Stomach (tissue), 19 donors: ENCODE results near the gene IER5L. TPM values are rescaled to one million over a fixed set of nuclear protein-coding genes. Genes with fewer than 3 reads are reported as not detected.

ENCODE experiments used
- DNase-seq, 2 donors: peaks; one replicate each; pipeline versions ENCODE4 v3.0.0 to v3.0.0-alpha.2; 2013 to 2019
- H3K27ac ChIP-seq, 5 donors: fragments of 200-600 bp in 4 of 5; sonication (generic) in 4 of 5; one replicate each; pipeline ENCODE4 v1.5.1; 2013 to 2019; ENCODE audit warnings: mild to moderate bottlenecking in 1 of 5, moderate library complexity in 1 of 5
- H3K27me3 ChIP-seq, 3 donors: fragments of 200-600 bp; sonication (generic); one replicate each; pipeline ENCODE4 v1.5.1; 2017 to 2019; ENCODE audit warnings: mixed run types in 1 of 3
- H3K36me3 ChIP-seq, 4 donors: fragments of 200-600 bp; sonication (generic); 1 replicate in 3 of 4; 2 replicates in 1 of 4; pipeline ENCODE4 v1.5.1; 2016 to 2019
- H3K4me1 ChIP-seq, 4 donors: fragments of 200-600 bp; sonication (generic); one replicate each; pipeline ENCODE4 v1.5.1; 2016 to 2019
- H3K4me3 ChIP-seq, 4 donors: fragments of 200-600 bp; sonication (generic) in 3 of 4; one replicate each; pipeline ENCODE4 v1.5.1; 2016 to 2019; ENCODE audit warnings: mild to moderate bottlenecking in 1 of 4
- H3K9me3 ChIP-seq, 4 donors: fragments of 200-600 bp; sonication (generic); one replicate each; pipeline ENCODE4 v1.5.1; 2016 to 2019
- CTCF ChIP-seq, 7 experiments: fragments of 450-650 bp in 4 of 7; fragments of 200-600 bp in 3 of 7; sonication (generic) in 3 of 7; IDR thresholded peaks; one replicate each; pipeline ENCODE4 v1.5.1; 2016 to 2019; ENCODE audit warnings: antibody characterized with exemption in 7 of 7, control low read depth in 2 of 7, mild to moderate bottlenecking in 1 of 7
- EP300 ChIP-seq: sonication (generic); formaldehyde crosslinking; IDR thresholded peaks from one replicate; pipeline ENCODE4 v1.6.1; 2017; ENCODE audit warnings: antibody characterized with exemption
- POLR2A ChIP-seq, 4 donors: fragments of 450-650 bp; IDR thresholded peaks; one replicate each; pipeline ENCODE4 v1.6.1; 2016; ENCODE audit warnings: antibody characterized with exemption in 4 of 4, control low read depth in 2 of 4, mild to moderate bottlenecking in 1 of 4, moderate library complexity in 1 of 4
- POLR2AphosphoS5 ChIP-seq, 3 donors: sonication (generic); formaldehyde crosslinking; IDR thresholded peaks; one replicate each; pipeline ENCODE4 v1.6.1; 2016; ENCODE audit warnings: antibody characterized with exemption in 3 of 3
- WGBS, 5 donors: extraction: QIAGEN DNeasy Blood & Tissue Kit in 3 of 5; methylation state at CpG; one replicate each; pipeline versions ENCODE4 v1.1.5 to v1.1.7; 2013 to 2018; 5-methylcytosine and 5-hydroxymethylcytosine counted together
- intact Hi-C: fragments of 100-400 bp; cut with DNase I; formaldehyde crosslinking; loops from one replicate; pipeline ENCODE4 v1.15.1; 2023; ENCODE audit warnings: low total_unique reads
- long read RNA-seq, 10 donors: transcript quantifications; one replicate each; lab custom pipeline, GENCODE V29; 2026
- polyA plus RNA-seq, 3 donors: library from polyadenylated mRNA; stranded (reverse); fragments of 200-250 nt; gene quantifications; one replicate each; pipeline ENCODE4 v1.2.3, GENCODE V29; 2013
- total RNA-seq, 5 donors: library from RNA; depleted of rRNA; stranded (reverse); fragments of >200 nt; gene quantifications; one replicate each; pipeline versions ENCODE4 v1.1.0 to v1.2.3, GENCODE V29; 2014 to 2016
- donor health status: healthy with polysubstance abuse.
- donor health status: Bipolar disorder and iron deficiency.
- donor health status: healthy.

Gene IER5L
- total RNA-seq: 10 to 100 TPM in 1 of 5 donors, 1 to 10 TPM in 4; 2.6 to 30.4 (median 4.5) TPM
- 10 to 100 TPM in 2 of 3 donors, 1 to 10 TPM in 1; 7.2 to 25.1 (median 17.0) TPM for polyA plus RNA-seq
- long read RNA-seq, donor 1, transcript IER5L-201 (1 exons, 2,711 nt): major isoform, 6 of 6 reads
- long read RNA-seq, donor 1, partial matches to known transcripts: 0 of 6 reads
- long read RNA-seq, donor 1, other reads (novel, unspliced or antisense): 0 of 6 reads
- long read RNA-seq, donor 2, transcript IER5L-201 (1 exons, 2,711 nt): major isoform, 6 of 6 reads
- long read RNA-seq, donor 2, partial matches to known transcripts: 0 of 6 reads
- long read RNA-seq, donor 2, other reads (novel, unspliced or antisense): 0 of 6 reads
- long read RNA-seq, donor 3, transcript IER5L-201 (1 exons, 2,711 nt): major isoform, 16 of 16 reads
- long read RNA-seq, donor 3, partial matches to known transcripts: 0 of 16 reads
- long read RNA-seq, donor 3, other reads (novel, unspliced or antisense): 0 of 16 reads
- long read RNA-seq, donor 4, partial matches to known transcripts: 0 of 1 reads
- long read RNA-seq, donor 4, other reads (novel, unspliced or antisense): 0 of 1 reads
- long read RNA-seq, donor 5, transcript IER5L-201 (1 exons, 2,711 nt): major isoform, 33 of 33 reads
- long read RNA-seq, donor 5, partial matches to known transcripts: 0 of 33 reads
- long read RNA-seq, donor 5, other reads (novel, unspliced or antisense): 0 of 33 reads
- long read RNA-seq, donor 6, transcript IER5L-201 (1 exons, 2,711 nt): major isoform, 23 of 23 reads
- long read RNA-seq, donor 6, partial matches to known transcripts: 0 of 23 reads
- long read RNA-seq, donor 6, other reads (novel, unspliced or antisense): 0 of 23 reads
- long read RNA-seq, donor 7, transcript IER5L-201 (1 exons, 2,711 nt): major isoform, 30 of 30 reads
- long read RNA-seq, donor 7, partial matches to known transcripts: 0 of 30 reads
- long read RNA-seq, donor 7, other reads (novel, unspliced or antisense): 0 of 30 reads
- long read RNA-seq, donor 8, transcript IER5L-201 (1 exons, 2,711 nt): major isoform, 12 of 12 reads
- long read RNA-seq, donor 8, partial matches to known transcripts: 0 of 12 reads
- long read RNA-seq, donor 8, other reads (novel, unspliced or antisense): 0 of 12 reads
- long read RNA-seq, donor 9, transcript IER5L-201 (1 exons, 2,711 nt): major isoform, 32 of 32 reads
- long read RNA-seq, donor 9, partial matches to known transcripts: 0 of 32 reads
- long read RNA-seq, donor 9, other reads (novel, unspliced or antisense): 0 of 32 reads
- long read RNA-seq, donor 10, transcript IER5L-201 (1 exons, 2,711 nt): major isoform, 7 of 7 reads
- long read RNA-seq, donor 10, partial matches to known transcripts: 0 of 7 reads
- long read RNA-seq, donor 10, other reads (novel, unspliced or antisense): 0 of 7 reads

GRCh38 chr9:129177791-129178567 lies at the start of gene IER5L:
TSS of gene IER5L (minus strand) at chr9:129178261. CDS start at chr9:129178052, 209 bp downstream.
- H3K9me3 ChIP-seq: no peaks in the 10 kb centered on the region
- intact Hi-C loops: no loop called here
- peaks cover 27 to 53% (median 45%) of the 10 kb centered on the region in 4 donors for H3K4me1 ChIP-seq
- no peaks in the 10 kb centered on the region for H3K27me3 ChIP-seq
- H3K27ac ChIP-seq: peak within 1 kb of the TSS; percentile 92 to 100 (median 98)
- peak within 1 kb of the TSS; percentile 61 to 99 (median 86) for H3K4me3 ChIP-seq
- 0 to 1% (median 0%) methylated on average over 22 to 90 of the region's 90 CpGs for WGBS, 5 donors
- H3K36me3 ChIP-seq: no peaks in the 10 kb centered on the region
- peak; percentile 96 to 98 for DNase-seq
- TF ChIP-seq POLR2AphosphoS5 (IDR thresholded peaks at IDR 0.05): peak; percentile 92 to 99 (median 98)
- peak in 2 of 4 donors; percentile 59 to 64 for TF ChIP-seq POLR2A (IDR thresholded peaks at IDR 0.05)
- TF ChIP-seq EP300: no peak
- TF ChIP-seq CTCF (IDR thresholded peaks at IDR 0.05): no peak

DNA sequence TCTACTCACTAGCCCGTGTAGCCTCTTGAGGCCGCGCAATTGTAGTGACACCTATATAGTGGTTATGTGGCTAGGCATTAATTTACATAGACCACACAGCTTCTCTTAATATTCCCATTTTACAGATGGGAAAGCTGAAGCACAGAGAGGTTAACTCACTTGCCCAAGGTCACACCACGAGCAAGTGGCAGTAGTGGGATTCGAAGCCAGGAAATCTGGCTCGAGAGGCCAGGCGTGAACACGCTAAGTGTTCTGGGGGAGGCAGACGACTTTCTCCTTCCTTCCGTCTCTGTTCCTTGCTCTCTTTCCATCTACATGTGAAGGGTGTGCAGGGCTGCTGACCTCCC lies 49.8 kb upstream of the IER5L start:
- Histone ChIP-seq H3K4me1 (peaks cover 0 to 13% (median 8%) of the 10 kb centered on the region in 4 donors), H3K9me3 (no peaks in the 10 kb centered on the region), H3K27me3 (no peaks in the 10 kb centered on the region), H3K4me3 (no peak overlapping the region), H3K27ac (no peak overlapping the region), H3K36me3 (no peaks in the 10 kb centered on the region)
- TF ChIP-seq EP300: no peak
- no peak for TF ChIP-seq POLR2A (IDR thresholded peaks at IDR 0.05)
- TF ChIP-seq CTCF (IDR thresholded peaks at IDR 0.05): no peak
- TF ChIP-seq POLR2AphosphoS5 (IDR thresholded peaks at IDR 0.05): no peak
- 86 to 96% (median 92%) methylated on average over 8 to 10 of the region's 10 CpGs for WGBS, 5 donors
- DNase-seq: no peak
- intact Hi-C loops: no loop called here

GRCh38 chr9:129225815-129226214 lies 47.8 kb upstream of the IER5L start:
- intact Hi-C loops: no loop called here
- H3K27me3 ChIP-seq: no peaks in the 10 kb centered on the region
- peaks cover 0 to 13% (median 8%) of the 10 kb centered on the region in 4 donors for H3K4me1 ChIP-seq
- no peaks in the 10 kb centered on the region for H3K9me3 ChIP-seq
- H3K27ac ChIP-seq: peak overlapping the region in 2 of 5 donors; percentile 50 to 56
- DNase-seq: peak; percentile 46 to 91
- 11 to 19% (median 14%) methylated on average over 6 to 12 of the region's 12 CpGs for WGBS, 5 donors
- H3K36me3 ChIP-seq: no peaks in the 10 kb centered on the region
- TF ChIP-seq CTCF (IDR thresholded peaks at IDR 0.05) (no peak), POLR2AphosphoS5 (IDR thresholded peaks at IDR 0.05) (peak in 1 of 3 donors; percentile 5), EP300 (no peak), POLR2A (IDR thresholded peaks at IDR 0.05) (no peak)
- no peak overlapping the region for H3K4me3 ChIP-seq
